Measurements from ENCODE around the gene NXPH1.

Gene NXPH1

GRCh38 chr7:8579661-8580194 is 146.3 kb downstream of the NXPH1 start:
- TF ChIP-seq ZNF274 (IDR thresholded peaks at IDR 0.05; ENCODE audit: low read depth, low read length) = no peak
- no peak overlapping the region for H3K4me3 ChIP-seq (ENCODE audit: low read length)

GRCh38 chr7:8581842-8582241 is 148.4 kb downstream of the NXPH1 start:
- TF ChIP-seq ZNF274 (IDR thresholded peaks at IDR 0.05; ENCODE audit: low read depth, low read length) = no peak
- no peak overlapping the region for H3K4me3 ChIP-seq (ENCODE audit: low read length)

GRCh38 chr7:8582728-8583127 is 149.3 kb downstream of the NXPH1 start:
- TF ChIP-seq ZNF274 (IDR thresholded peaks at IDR 0.05; ENCODE audit: low read depth, low read length) = no peak
- no peak overlapping the region for H3K4me3 ChIP-seq (ENCODE audit: low read length)

GRCh38 chr7:8585591-8585990 is 152.2 kb downstream of the NXPH1 start:
- no peak for TF ChIP-seq ZNF274 (IDR thresholded peaks at IDR 0.05; ENCODE audit: low read depth, low read length)
- no peak overlapping the region for H3K4me3 ChIP-seq (ENCODE audit: low read length)

GRCh38 chr7:8590225-8590624 is 156.8 kb downstream of the NXPH1 start:
- no peak for TF ChIP-seq ZNF274 (IDR thresholded peaks at IDR 0.05; ENCODE audit: low read depth, low read length)
- H3K4me3 ChIP-seq (ENCODE audit: low read length) = no peak overlapping the region

GRCh38 chr7:8590791-8591190 is 157.4 kb downstream of the NXPH1 start:
- no peak overlapping the region for H3K4me3 ChIP-seq (ENCODE audit: low read length)
- TF ChIP-seq ZNF274 (IDR thresholded peaks at IDR 0.05; ENCODE audit: low read depth, low read length) = no peak

- TF ChIP-seq ZNF274 (IDR thresholded peaks at IDR 0.05; ENCODE audit: low read depth, low read length) = no peak
- no peak overlapping the region for H3K4me3 ChIP-seq (ENCODE audit: low read length)
These were observed 157.9 kb downstream of the NXPH1 start for GRCh38 chr7:8591289-8591688.

GRCh38 chr7:8592167-8592566 is 158.8 kb downstream of the NXPH1 start:
- no peak for TF ChIP-seq ZNF274 (IDR thresholded peaks at IDR 0.05; ENCODE audit: low read depth, low read length)
- H3K4me3 ChIP-seq (ENCODE audit: low read length) = no peak overlapping the region

GRCh38 chr7:8594115-8594514 is 160.7 kb downstream of the NXPH1 start:
- TF ChIP-seq ZNF274 (IDR thresholded peaks at IDR 0.05; ENCODE audit: low read depth, low read length) = no peak
- H3K4me3 ChIP-seq (ENCODE audit: low read length) = no peak overlapping the region

- TF ChIP-seq ZNF274 (IDR thresholded peaks at IDR 0.05; ENCODE audit: low read depth, low read length) = no peak
These were observed 164.2 kb downstream of the NXPH1 start for GRCh38 chr7:8597565-8597964.

GRCh38 chr7:8601121-8601520 is 167.7 kb downstream of the NXPH1 start:
- no peak overlapping the region for H3K4me3 ChIP-seq (ENCODE audit: low read length)
- no peak for TF ChIP-seq ZNF274 (IDR thresholded peaks at IDR 0.05; ENCODE audit: low read depth, low read length)

More at GRCh38 chr7:8597565-8597964, 164.2 kb downstream of the NXPH1 start:
- H3K4me3 ChIP-seq (ENCODE audit: low read length) = no peak overlapping the region

GRCh38 chr7:8605221-8605620 is 171.8 kb downstream of the NXPH1 start:
- no peak for TF ChIP-seq ZNF274 (IDR thresholded peaks at IDR 0.05; ENCODE audit: low read depth, low read length)
- no peak overlapping the region for H3K4me3 ChIP-seq (ENCODE audit: low read length)

GRCh38 chr7:8612584-8612983 is 179.2 kb downstream of the NXPH1 start:
- H3K4me3 ChIP-seq (ENCODE audit: low read length) = no peak overlapping the region
- TF ChIP-seq ZNF274 (IDR thresholded peaks at IDR 0.05; ENCODE audit: low read depth, low read length) = no peak

GRCh38 chr7:8613191-8613590 is 179.8 kb downstream of the NXPH1 start:
- no peak for TF ChIP-seq ZNF274 (IDR thresholded peaks at IDR 0.05; ENCODE audit: low read depth, low read length)
- no peak overlapping the region for H3K4me3 ChIP-seq (ENCODE audit: low read length)

GRCh38 chr7:8615019-8615418 is 181.6 kb downstream of the NXPH1 start:
- no peak overlapping the region for H3K4me3 ChIP-seq (ENCODE audit: low read length)
- no peak for TF ChIP-seq ZNF274 (IDR thresholded peaks at IDR 0.05; ENCODE audit: low read depth, low read length)

- H3K4me3 ChIP-seq (ENCODE audit: low read length) = no peak overlapping the region
- TF ChIP-seq ZNF274 (IDR thresholded peaks at IDR 0.05; ENCODE audit: low read depth, low read length) = no peak
These were observed 185.1 kb downstream of the NXPH1 start for GRCh38 chr7:8618441-8619070.

Data from GM08714 (cell line).